H9 (cell line): ENCODE data around the gene CACNA1A. TPM values are rescaled to one million over a fixed set of nuclear protein-coding genes. Genes with fewer than 3 reads are reported as not detected.

ENCODE experiments used
- DNase-seq: peaks from one replicate; pipeline ENCODE4 v3.0.0-alpha.2; 2017
- H2AFZ ChIP-seq: one replicate; pipeline ENCODE4 v1.6.1; 2013; ENCODE audit warnings: mild to moderate bottlenecking, low read length, control low read depth, moderate library complexity
- H2AK5ac ChIP-seq: 2 replicates; pipeline ENCODE4 v1.6.1; 2013; ENCODE audit warnings: low read length, control low read depth, mixed read lengths; ENCODE audit not compliant: insufficient read length
- H2BK120ac ChIP-seq: one replicate; pipeline ENCODE4 v1.6.1; 2013; ENCODE audit warnings: low read depth, mild to moderate bottlenecking, low read length, control low read depth, inconsistent platforms; ENCODE audit not compliant: poor library complexity, severe bottlenecking
- H2BK12ac ChIP-seq: 2 replicates; pipeline ENCODE4 v1.6.1; 2013; ENCODE audit warnings: low read length, control low read depth, mixed read lengths, low read depth; ENCODE audit not compliant: insufficient read length
- H2BK15ac ChIP-seq: 2 replicates; pipeline ENCODE4 v1.6.1; 2013; ENCODE audit warnings: low read depth, low read length, control low read depth
- H2BK20ac ChIP-seq: one replicate; pipeline ENCODE4 v1.6.1; 2013; ENCODE audit warnings: low read depth, mild to moderate bottlenecking, low read length, control low read depth, inconsistent platforms; ENCODE audit not compliant: poor library complexity, severe bottlenecking
- H2BK5ac ChIP-seq: 2 replicates; pipeline ENCODE4 v1.6.1; 2013; ENCODE audit warnings: low read length, control low read depth, mixed read lengths; ENCODE audit not compliant: insufficient read length
- H3K14ac ChIP-seq: 2 replicates; pipeline ENCODE4 v1.6.1; 2013; ENCODE audit warnings: low read length, control low read depth; ENCODE audit not compliant: insufficient read depth
- H3K18ac ChIP-seq: 2 replicates; pipeline ENCODE4 v1.6.1; 2013; ENCODE audit warnings: low read depth, mild to moderate bottlenecking, mixed read lengths, low read length, control low read depth; ENCODE audit not compliant: insufficient read length
- H3K23ac ChIP-seq: 2 replicates; pipeline ENCODE4 v1.6.1; 2013; ENCODE audit warnings: low read length, control low read depth, mixed read lengths, low read depth; ENCODE audit not compliant: insufficient read length
- H3K23me2 ChIP-seq: 2 replicates; pipeline ENCODE4 v1.6.1; 2013; ENCODE audit warnings: low read depth, mild to moderate bottlenecking, mixed read lengths, low read length, control low read depth; ENCODE audit not compliant: insufficient read length, poor library complexity, severe bottlenecking
- H3K27ac ChIP-seq: 2 replicates; pipeline ENCODE4 v1.5.1; 2013; ENCODE audit warnings: low read length, control low read depth, mixed read lengths, low read depth; ENCODE audit not compliant: insufficient read length
- H3K27me3 ChIP-seq: 2 replicates; pipeline ENCODE4 v1.6.1; 2013; ENCODE audit warnings: low read length, control low read depth, inconsistent platforms; ENCODE audit not compliant: insufficient read depth
- H3K4ac ChIP-seq: 2 replicates; pipeline ENCODE4 v1.6.1; 2013; ENCODE audit warnings: low read depth, mild to moderate bottlenecking, control low read depth, inconsistent platforms, low read length, moderate library complexity
- H3K4me1 ChIP-seq: 2 replicates; pipeline ENCODE4 v1.6.1; 2013; ENCODE audit warnings: low read length, control low read depth, inconsistent platforms; ENCODE audit not compliant: insufficient read depth
- H3K4me2 ChIP-seq: 2 replicates; pipeline ENCODE4 v1.6.1; 2013; ENCODE audit warnings: low read length, control low read depth, mixed read lengths; ENCODE audit not compliant: insufficient read length, insufficient read depth
- H3K56ac ChIP-seq: 2 replicates; pipeline ENCODE4 v1.6.1; 2013; ENCODE audit warnings: low read depth, mild to moderate bottlenecking, mixed read lengths, low read length, control low read depth; ENCODE audit not compliant: insufficient read length
- H3K79me1 ChIP-seq: 2 replicates; pipeline ENCODE4 v1.6.1; 2013; ENCODE audit warnings: low read depth, mild to moderate bottlenecking, moderate library complexity, low read length, control low read depth, inconsistent platforms; ENCODE audit not compliant: insufficient read depth, poor library complexity, severe bottlenecking
- H3K79me2 ChIP-seq: 2 replicates; pipeline ENCODE4 v1.6.1; 2013; ENCODE audit warnings: low read length, control low read depth, inconsistent platforms; ENCODE audit not compliant: insufficient read depth
- H3K9ac ChIP-seq: 2 replicates; pipeline ENCODE4 v1.6.1; 2013; ENCODE audit warnings: low read length, control low read depth, mixed read lengths; ENCODE audit not compliant: insufficient read length; ENCODE audit errors: extremely low read depth
- H3K9me3 ChIP-seq: one replicate; pipeline ENCODE4 v1.6.1; 2013; ENCODE audit warnings: low read depth, low read length, inconsistent platforms; ENCODE audit not compliant: control insufficient read depth
- H3T11ph ChIP-seq: one replicate; pipeline ENCODE4 v1.6.1; 2013; ENCODE audit warnings: mild to moderate bottlenecking, low read length, control low read depth, inconsistent platforms
- H4K20me1 ChIP-seq: one replicate; pipeline ENCODE4 v1.6.1; 2013; ENCODE audit not compliant: control insufficient read depth, insufficient read length, insufficient read depth
- H4K5ac ChIP-seq: 2 replicates; pipeline ENCODE4 v1.6.1; 2013; ENCODE audit warnings: low read depth, mild to moderate bottlenecking, mixed read lengths, low read length, control low read depth; ENCODE audit not compliant: insufficient read length
- H4K8ac ChIP-seq: replicated peaks from 2 replicates; pipeline ENCODE4 v1.6.1; 2013; ENCODE audit warnings: low read length, control low read depth, mixed read lengths, low read depth; ENCODE audit not compliant: insufficient read length
- H4K91ac ChIP-seq: 2 replicates; pipeline ENCODE4 v1.6.1; 2013; ENCODE audit warnings: low read depth, mild to moderate bottlenecking, moderate library complexity, mixed read lengths, low read length, control low read depth; ENCODE audit not compliant: insufficient read length
- H3K27ac Mint-ChIP-seq, 3 experiments: 2 replicates in 2 of 3; 3 replicates in 1 of 3; pipeline ENCODE4 v1.8.0; 2020 to 2021; ENCODE audit warnings: mixed read lengths in 3 of 3, mild to moderate bottlenecking in 1 of 3, moderate library complexity in 1 of 3
- H3K27me3 Mint-ChIP-seq: 2 replicates; pipeline ENCODE4 v1.8.0; 2021; ENCODE audit warnings: low read depth, mild to moderate bottlenecking, moderate library complexity, mixed read lengths
- H3K36me3 Mint-ChIP-seq, 3 experiments: 2 replicates in 2 of 3; 3 replicates in 1 of 3; pipeline ENCODE4 v1.8.0; 2020 to 2021; ENCODE audit warnings: low read depth in 3 of 3, mixed read lengths in 3 of 3; ENCODE audit not compliant: insufficient read depth in 1 of 3
- H3K4me1 Mint-ChIP-seq, 2 experiments: 2 replicates each; pipeline ENCODE4 v1.8.0; 2020; ENCODE audit warnings: mixed read lengths in 2 of 2
- H3K4me3 Mint-ChIP-seq, 2 experiments: 2 replicates in 1 of 2; 3 replicates in 1 of 2; pipeline ENCODE4 v1.8.0; 2020 to 2021; ENCODE audit warnings: mild to moderate bottlenecking in 2 of 2, mixed read lengths in 2 of 2, moderate library complexity in 1 of 2
- H3K9me3 Mint-ChIP-seq, 2 experiments: 2 replicates in 1 of 2; 3 replicates in 1 of 2; pipeline ENCODE4 v1.8.0; 2020; ENCODE audit warnings: mild to moderate bottlenecking in 2 of 2, mixed read lengths in 2 of 2, moderate library complexity in 1 of 2
- CTCF ChIP-seq: fragments of 200-600 bp; sonication (generic); conservative IDR thresholded peaks from 3 replicates; pipeline ENCODE4 v1.8.0; 2021; ENCODE audit warnings: antibody characterized with exemption, mild to moderate bottlenecking
- WGBS: extraction: QIAGEN DNeasy Blood & Tissue Kit; methylation state at CpG from one replicate; pipeline ENCODE4 v1.1.7; 2013; ENCODE audit warnings: missing lambda C conversion rate, low lambda C conversion rate, mixed read lengths; ENCODE audit not compliant: insufficient read length; ENCODE audit errors: extremely low coverage; 5-methylcytosine and 5-hydroxymethylcytosine counted together
- total RNA-seq: library from RNA; stranded (reverse); gene quantifications from 2 replicates; pipeline ENCODE4 v1.2.1, GENCODE V29; 2021

Gene CACNA1A
- total RNA-seq, 1 experiment from 2014 or later = 8.0 TPM

GRCh38 chr19:13398182-13398581 is 108.1 kb downstream of the CACNA1A start:
- Mint-ChIP-seq H3K36me3 (peaks cover 0 to 6% (median 0%) of the 10 kb centered on the region in 3 experiments; a peak in 2 of 7 replicates), H3K4me3 (no peak overlapping the region), H3K27me3 (peaks cover 24% of the 10 kb centered on the region), H3K4me1 (peaks cover 7 to 15% of the 10 kb centered on the region in 2 experiments; a peak in 3 of 4 replicates), H3K27ac (no peak overlapping the region), H3K9me3 (peaks cover 0 to 6% of the 10 kb centered on the region in 2 experiments; a peak in 1 of 5 replicates)
- H2BK120ac ChIP-seq = no peak overlapping the region
- H3K56ac ChIP-seq = no peak overlapping the region
- no peak overlapping the region for H3T11ph ChIP-seq
- H3K14ac ChIP-seq = no peak overlapping the region
- H2AK5ac ChIP-seq = no peak overlapping the region
- H3K9ac ChIP-seq = no peak overlapping the region
- H3K9me3 ChIP-seq = no peaks in the 10 kb centered on the region
- H3K4me1 ChIP-seq = peaks cover 7% of the 10 kb centered on the region
- H3K79me2 ChIP-seq = no peaks in the 10 kb centered on the region
- H4K5ac ChIP-seq = no peak overlapping the region
- no peak overlapping the region for H2AFZ ChIP-seq
- H4K91ac ChIP-seq = no peak overlapping the region
- no peak overlapping the region for H2BK12ac ChIP-seq
- no peak overlapping the region for H3K18ac ChIP-seq
- H2BK15ac ChIP-seq = no peak overlapping the region
- H3K79me1 ChIP-seq = no peaks in the 10 kb centered on the region
- TF ChIP-seq CTCF = no peak
- H3K4me2 ChIP-seq = no peak overlapping the region
- no peaks in the 10 kb centered on the region for H3K23me2 ChIP-seq
- WGBS = no CpG with 5 or more reads among the region's 4 CpGs
- DNase-seq = no peak
- no peak overlapping the region for H2BK20ac ChIP-seq
- H3K27ac ChIP-seq = no peak overlapping the region
- H4K20me1 ChIP-seq = no peaks in the 10 kb centered on the region
- no peak overlapping the region for H3K4ac ChIP-seq
- H4K8ac ChIP-seq = no peak overlapping the region
- H3K23ac ChIP-seq = no peak overlapping the region
- H2BK5ac ChIP-seq = no peak overlapping the region
- H3K27me3 ChIP-seq = no peaks in the 10 kb centered on the region
